Measurements from ENCODE around the gene BANF2.
A peak's percentile ranks its signal among the peaks of the same experiment; 100 is the strongest.

The BANF2 gene

DNA sequence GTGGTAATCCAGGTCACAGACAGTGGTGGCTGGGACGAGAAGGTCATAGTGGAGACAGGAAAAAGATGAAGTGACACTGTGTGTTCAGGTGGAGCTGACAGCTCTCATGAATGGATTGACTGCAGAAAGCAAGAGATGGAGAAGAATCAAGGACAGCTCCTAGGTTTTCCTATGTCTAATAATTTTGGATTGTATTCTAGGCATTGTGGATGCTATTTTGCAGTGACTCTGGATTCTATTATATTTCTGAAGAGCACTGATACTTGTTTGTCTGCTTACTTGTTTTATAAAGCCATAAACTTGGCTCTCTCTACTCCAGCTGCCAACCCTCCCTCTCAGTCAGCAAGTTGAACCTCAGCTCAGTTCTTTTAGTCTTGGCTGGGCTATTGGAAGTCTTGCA lies 58.7 kb downstream of the BANF2 start (continued):
- TF ChIP-seq, protein P1, sequence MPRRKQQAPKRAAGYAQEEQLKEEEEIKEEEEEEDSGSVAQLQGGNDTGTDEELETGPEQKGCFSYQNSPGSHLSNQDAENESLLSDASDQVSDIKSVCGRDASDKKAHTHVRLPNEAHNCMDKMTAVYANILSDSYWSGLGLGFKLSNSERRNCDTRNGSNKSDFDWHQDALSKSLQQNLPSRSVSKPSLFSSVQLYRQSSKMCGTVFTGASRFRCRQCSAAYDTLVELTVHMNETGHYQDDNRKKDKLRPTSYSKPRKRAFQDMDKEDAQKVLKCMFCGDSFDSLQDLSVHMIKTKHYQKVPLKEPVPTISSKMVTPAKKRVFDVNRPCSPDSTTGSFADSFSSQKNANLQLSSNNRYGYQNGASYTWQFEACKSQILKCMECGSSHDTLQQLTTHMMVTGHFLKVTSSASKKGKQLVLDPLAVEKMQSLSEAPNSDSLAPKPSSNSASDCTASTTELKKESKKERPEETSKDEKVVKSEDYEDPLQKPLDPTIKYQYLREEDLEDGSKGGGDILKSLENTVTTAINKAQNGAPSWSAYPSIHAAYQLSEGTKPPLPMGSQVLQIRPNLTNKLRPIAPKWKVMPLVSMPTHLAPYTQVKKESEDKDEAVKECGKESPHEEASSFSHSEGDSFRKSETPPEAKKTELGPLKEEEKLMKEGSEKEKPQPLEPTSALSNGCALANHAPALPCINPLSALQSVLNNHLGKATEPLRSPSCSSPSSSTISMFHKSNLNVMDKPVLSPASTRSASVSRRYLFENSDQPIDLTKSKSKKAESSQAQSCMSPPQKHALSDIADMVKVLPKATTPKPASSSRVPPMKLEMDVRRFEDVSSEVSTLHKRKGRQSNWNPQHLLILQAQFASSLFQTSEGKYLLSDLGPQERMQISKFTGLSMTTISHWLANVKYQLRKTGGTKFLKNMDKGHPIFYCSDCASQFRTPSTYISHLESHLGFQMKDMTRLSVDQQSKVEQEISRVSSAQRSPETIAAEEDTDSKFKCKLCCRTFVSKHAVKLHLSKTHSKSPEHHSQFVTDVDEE (CRISPR knock-in tag; IDR thresholded peaks at IDR 0.05), result no peak
- TF ChIP-seq TCF4 (CRISPR knock-in tag; IDR thresholded peaks at IDR 0.05; ENCODE audit: borderline replicate concordance) (no peak), ZFP3 (CRISPR knock-in tag; IDR thresholded peaks at IDR 0.05) (no peak), BACH2 (CRISPR knock-in tag; IDR thresholded peaks at IDR 0.05; ENCODE audit: borderline replicate concordance) (no peak)
- TF ChIP-seq, protein P2, sequence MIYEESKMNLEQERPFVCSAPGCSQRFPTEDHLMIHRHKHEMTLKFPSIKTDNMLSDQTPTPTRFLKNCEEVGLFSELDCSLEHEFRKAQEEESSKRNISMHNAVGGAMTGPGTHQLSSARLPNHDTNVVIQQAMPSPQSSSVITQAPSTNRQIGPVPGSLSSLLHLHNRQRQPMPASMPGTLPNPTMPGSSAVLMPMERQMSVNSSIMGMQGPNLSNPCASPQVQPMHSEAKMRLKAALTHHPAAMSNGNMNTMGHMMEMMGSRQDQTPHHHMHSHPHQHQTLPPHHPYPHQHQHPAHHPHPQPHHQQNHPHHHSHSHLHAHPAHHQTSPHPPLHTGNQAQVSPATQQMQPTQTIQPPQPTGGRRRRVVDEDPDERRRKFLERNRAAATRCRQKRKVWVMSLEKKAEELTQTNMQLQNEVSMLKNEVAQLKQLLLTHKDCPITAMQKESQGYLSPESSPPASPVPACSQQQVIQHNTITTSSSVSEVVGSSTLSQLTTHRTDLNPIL (CRISPR knock-in tag; IDR thresholded peaks at IDR 0.05; ENCODE audit: low read depth), result no peak

DNA sequence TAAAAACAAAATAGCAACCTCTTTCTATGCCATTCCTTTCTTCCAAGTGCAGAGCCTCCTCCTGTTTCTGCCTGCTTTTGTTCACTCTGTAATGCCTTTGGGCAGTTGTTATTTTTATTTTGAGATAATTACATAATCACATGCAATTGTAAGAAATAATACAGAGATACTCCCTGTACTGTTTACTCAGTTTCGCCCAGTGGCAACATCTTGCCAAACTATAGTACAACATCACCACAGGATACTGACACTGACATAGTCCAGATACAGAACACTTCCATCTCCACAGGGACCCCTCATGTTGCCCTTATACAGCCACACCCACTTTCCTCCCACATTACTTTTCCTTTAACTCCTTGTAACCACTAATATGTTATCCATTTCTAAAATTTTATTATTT lies 59.7 kb downstream of the BANF2 start:
- TF ChIP-seq GLIS3 (CRISPR knock-in tag; IDR thresholded peaks at IDR 0.05) (no peak), ZNF8 (CRISPR knock-in tag; IDR thresholded peaks at IDR 0.05) (no peak), PPARA (CRISPR knock-in tag; IDR thresholded peaks at IDR 0.05; ENCODE audit: borderline replicate concordance) (no peak), TOX (CRISPR knock-in tag; IDR thresholded peaks at IDR 0.05; ENCODE audit: borderline replicate concordance) (no peak), OSR1 (CRISPR knock-in tag; IDR thresholded peaks at IDR 0.05) (no peak), ARNTL (CRISPR knock-in tag; IDR thresholded peaks at IDR 0.05; ENCODE audit: borderline replicate concordance, low read depth) (no peak), ZC3H10 (CRISPR knock-in tag; IDR thresholded peaks at IDR 0.05) (no peak), BACH2 (CRISPR knock-in tag; IDR thresholded peaks at IDR 0.05; ENCODE audit: borderline replicate concordance) (no peak), SNAI2 (CRISPR knock-in tag; IDR thresholded peaks at IDR 0.05) (no peak), ESRRG (CRISPR knock-in tag; IDR thresholded peaks at IDR 0.05) (no peak)
- TF ChIP-seq, protein P2 (CRISPR knock-in tag; IDR thresholded peaks at IDR 0.05; ENCODE audit: low read depth), result no peak
- TF ChIP-seq, protein P1 (CRISPR knock-in tag; IDR thresholded peaks at IDR 0.05), result no peak
- TF ChIP-seq, protein P3, sequence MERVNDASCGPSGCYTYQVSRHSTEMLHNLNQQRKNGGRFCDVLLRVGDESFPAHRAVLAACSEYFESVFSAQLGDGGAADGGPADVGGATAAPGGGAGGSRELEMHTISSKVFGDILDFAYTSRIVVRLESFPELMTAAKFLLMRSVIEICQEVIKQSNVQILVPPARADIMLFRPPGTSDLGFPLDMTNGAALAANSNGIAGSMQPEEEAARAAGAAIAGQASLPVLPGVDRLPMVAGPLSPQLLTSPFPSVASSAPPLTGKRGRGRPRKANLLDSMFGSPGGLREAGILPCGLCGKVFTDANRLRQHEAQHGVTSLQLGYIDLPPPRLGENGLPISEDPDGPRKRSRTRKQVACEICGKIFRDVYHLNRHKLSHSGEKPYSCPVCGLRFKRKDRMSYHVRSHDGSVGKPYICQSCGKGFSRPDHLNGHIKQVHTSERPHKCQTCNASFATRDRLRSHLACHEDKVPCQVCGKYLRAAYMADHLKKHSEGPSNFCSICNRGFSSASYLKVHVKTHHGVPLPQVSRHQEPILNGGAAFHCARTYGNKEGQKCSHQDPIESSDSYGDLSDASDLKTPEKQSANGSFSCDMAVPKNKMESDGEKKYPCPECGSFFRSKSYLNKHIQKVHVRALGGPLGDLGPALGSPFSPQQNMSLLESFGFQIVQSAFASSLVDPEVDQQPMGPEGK (CRISPR knock-in tag; IDR thresholded peaks at IDR 0.05; ENCODE audit: borderline replicate concordance), result no peak
- ATAC-seq, result no peak

DNA sequence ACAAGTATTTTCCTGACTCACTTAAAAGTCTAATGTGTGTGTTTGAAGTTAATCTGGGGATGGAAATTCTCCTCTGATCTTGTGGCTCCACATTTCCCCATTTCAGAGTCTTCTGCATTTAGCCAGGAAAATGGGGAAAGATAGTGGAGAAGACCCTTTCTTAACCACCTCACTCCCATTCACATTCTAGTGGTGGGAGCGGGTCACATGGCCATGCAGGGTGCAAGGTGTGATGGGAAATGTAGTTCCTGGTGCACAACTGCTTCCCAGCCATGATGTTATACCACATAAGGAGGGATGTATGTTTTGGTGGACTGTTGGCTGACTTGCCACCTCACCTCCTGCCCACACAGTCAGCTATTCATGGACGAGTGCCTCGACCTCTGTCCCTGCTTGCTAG lies 61.8 kb downstream of the BANF2 start:
- no peak for TF ChIP-seq ARNTL (CRISPR knock-in tag; IDR thresholded peaks at IDR 0.05; ENCODE audit: borderline replicate concordance, low read depth)
- no peak for TF ChIP-seq RARB (CRISPR knock-in tag; IDR thresholded peaks at IDR 0.05)
- no peak for TF ChIP-seq ZC3H10 (CRISPR knock-in tag; IDR thresholded peaks at IDR 0.05)
- TF ChIP-seq SNAI2 (CRISPR knock-in tag; IDR thresholded peaks at IDR 0.05), result no peak
- TF ChIP-seq, protein P1 (CRISPR knock-in tag; IDR thresholded peaks at IDR 0.05), result no peak
- ATAC-seq, result peak; percentile 73
